OCI-LY7 (cell line): ENCODE measurements around the gene PPM1J.

Source experiments
- EZH2phosphoT487 ChIP-seq: fragments of 200-600 bp; sonication (generic); IDR thresholded peaks from 2 replicates; pipeline ENCODE4 v1.6.1; 2018; ENCODE audit warnings: low read depth, borderline replicate concordance, mild to moderate bottlenecking, mixed run types, antibody characterized with exemption, low read length, moderate library complexity, mixed read lengths
- TF ChIP-seq, protein P1 (sequence below): fragments of 200-600 bp; sonication (generic); conservative IDR thresholded peaks from 2 replicates; pipeline ENCODE4 v1.5.1; 2014; ENCODE audit warnings: mild to moderate bottlenecking, antibody characterized with exemption, low read length, moderate library complexity, mixed read lengths

DNA sequence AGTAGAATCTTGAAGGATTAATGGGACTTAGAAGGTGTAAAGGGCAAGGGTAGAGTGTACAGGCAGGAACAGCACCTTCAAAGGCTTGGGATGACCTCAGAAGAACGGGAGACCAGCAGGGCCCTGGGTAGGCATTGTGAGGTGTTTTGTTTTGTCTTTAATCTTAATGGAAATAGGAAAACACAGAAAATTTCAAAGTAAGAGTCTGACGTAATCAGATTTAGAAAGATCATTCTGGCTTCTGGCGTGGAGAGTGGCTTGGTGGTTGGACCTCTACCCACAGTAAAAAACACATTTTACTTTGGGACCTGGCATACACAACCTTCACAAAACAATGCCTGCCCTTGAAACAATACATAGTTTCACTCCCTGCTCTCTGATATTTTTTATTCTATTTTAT, 36.5 kb downstream of the PPM1J start:
- TF ChIP-seq, protein P1, sequence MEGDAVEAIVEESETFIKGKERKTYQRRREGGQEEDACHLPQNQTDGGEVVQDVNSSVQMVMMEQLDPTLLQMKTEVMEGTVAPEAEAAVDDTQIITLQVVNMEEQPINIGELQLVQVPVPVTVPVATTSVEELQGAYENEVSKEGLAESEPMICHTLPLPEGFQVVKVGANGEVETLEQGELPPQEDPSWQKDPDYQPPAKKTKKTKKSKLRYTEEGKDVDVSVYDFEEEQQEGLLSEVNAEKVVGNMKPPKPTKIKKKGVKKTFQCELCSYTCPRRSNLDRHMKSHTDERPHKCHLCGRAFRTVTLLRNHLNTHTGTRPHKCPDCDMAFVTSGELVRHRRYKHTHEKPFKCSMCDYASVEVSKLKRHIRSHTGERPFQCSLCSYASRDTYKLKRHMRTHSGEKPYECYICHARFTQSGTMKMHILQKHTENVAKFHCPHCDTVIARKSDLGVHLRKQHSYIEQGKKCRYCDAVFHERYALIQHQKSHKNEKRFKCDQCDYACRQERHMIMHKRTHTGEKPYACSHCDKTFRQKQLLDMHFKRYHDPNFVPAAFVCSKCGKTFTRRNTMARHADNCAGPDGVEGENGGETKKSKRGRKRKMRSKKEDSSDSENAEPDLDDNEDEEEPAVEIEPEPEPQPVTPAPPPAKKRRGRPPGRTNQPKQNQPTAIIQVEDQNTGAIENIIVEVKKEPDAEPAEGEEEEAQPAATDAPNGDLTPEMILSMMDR: no peak
- TF ChIP-seq EZH2phosphoT487: no peak
